GM04504 (cell line): ENCODE data around the gene IBA57.

Experiments
- DNase-seq: peaks from one replicate; pipeline ENCODE4 v3.0.0-alpha.2; 2012; ENCODE audit warnings: low read depth

Gene IBA57

DNA sequence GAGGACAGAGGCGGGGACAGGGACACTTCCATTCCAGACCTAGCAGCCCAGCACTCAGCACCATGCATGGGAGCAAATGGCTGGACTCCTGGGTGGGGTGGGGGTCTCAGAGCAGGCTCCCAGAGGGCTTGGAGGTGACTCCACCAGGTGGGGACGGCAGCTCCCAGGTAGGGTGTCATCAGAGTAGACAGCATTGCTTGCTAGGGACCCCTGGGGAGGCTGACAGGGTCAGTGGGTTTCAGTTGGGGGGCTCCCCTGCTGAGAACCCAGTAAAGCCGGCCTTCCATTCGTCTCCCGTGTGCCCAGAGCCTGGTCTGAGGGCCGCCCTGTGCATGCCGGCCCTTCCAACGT is 20.6 kb upstream of the IBA57 start:
- no peak for DNase-seq

DNA sequence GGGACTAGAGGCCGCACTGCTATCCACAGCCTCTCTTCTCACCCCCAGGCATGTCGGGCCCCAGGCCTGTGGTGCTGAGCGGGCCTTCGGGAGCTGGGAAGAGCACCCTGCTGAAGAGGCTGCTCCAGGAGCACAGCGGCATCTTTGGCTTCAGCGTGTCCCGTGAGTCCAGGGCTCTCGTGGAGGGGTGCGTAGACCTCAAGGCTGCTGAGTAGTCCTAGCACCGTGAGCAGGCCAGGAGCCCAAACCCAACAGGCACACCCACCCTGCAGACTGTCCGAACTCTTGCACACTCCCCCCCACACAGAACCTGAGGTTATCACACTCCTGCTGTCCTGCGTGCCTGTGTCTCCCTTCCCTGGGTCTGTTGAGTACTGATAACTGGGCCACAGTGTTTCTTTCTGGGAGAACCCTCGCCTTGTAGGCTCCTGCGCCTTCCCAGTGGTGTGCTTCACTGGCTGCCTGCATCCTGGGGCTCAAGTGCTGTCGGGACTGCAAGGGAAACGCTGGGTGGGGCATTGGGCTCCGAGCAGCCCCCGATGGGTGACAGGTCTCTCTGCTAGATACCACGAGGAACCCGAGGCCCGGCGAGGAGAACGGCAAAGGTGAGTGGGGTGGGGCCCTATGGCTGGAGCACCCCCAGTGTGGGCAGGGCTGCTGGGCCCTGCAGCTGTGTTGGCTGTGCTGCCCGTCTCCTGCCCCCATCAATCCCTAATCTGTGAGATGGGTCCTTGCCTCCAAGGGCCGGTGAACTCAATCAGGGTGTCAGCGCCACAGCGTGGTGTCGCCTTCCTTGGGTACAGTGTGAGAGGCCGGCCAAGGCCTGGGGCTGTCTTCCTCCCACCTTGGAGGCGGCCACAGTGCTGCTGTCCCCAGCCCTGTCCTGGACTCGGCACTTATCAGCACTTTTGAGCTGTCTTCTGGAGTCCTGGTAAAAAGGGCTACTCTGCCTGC is 19.9 kb upstream of the IBA57 start:
- DNase-seq, result no peak

- no peak for DNase-seq
These were observed 19.0 kb upstream of the IBA57 start for GRCh38 chr1:228146417-228147150.

- no peak for DNase-seq
These were observed 18.4 kb upstream of the IBA57 start for GRCh38 chr1:228147151-228147693.

GRCh38 chr1:228147768-228148167 is 17.8 kb upstream of the IBA57 start:
- no peak for DNase-seq

DNA sequence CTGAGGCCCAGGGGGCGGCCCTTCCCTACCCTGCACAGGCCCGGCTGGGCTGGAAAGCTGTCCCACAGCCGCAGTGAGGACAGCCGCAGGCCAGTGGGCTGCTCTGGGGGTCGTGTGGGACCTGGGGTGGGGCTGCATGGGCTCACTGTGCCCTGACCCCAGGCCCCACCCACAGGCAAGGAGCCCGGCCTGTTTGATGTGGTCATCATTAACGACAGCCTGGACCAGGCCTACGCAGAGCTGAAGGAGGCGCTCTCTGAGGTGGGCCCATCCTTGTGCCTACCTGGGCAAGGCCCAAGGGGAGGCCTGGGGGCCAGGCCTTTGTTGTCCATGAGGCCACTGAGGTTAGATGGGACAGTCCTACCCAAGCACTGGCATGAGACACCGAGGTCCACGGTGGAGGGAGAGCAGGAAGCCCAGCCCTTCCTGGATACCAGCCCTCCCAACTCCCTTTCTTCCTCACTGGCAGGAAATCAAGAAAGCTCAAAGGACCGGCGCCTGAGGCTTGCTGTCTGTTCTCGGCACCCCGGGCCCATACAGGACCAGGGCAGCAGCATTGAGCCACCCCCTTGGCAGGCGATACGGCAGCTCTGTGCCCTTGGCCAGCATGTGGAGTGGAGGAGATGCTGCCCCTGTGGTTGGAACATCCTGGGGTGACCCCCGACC is 17.3 kb upstream of the IBA57 start:
- no peak for DNase-seq

- no peak for DNase-seq
These were observed 16.6 kb upstream of the IBA57 start for GRCh38 chr1:228148935-228149405.

DNA sequence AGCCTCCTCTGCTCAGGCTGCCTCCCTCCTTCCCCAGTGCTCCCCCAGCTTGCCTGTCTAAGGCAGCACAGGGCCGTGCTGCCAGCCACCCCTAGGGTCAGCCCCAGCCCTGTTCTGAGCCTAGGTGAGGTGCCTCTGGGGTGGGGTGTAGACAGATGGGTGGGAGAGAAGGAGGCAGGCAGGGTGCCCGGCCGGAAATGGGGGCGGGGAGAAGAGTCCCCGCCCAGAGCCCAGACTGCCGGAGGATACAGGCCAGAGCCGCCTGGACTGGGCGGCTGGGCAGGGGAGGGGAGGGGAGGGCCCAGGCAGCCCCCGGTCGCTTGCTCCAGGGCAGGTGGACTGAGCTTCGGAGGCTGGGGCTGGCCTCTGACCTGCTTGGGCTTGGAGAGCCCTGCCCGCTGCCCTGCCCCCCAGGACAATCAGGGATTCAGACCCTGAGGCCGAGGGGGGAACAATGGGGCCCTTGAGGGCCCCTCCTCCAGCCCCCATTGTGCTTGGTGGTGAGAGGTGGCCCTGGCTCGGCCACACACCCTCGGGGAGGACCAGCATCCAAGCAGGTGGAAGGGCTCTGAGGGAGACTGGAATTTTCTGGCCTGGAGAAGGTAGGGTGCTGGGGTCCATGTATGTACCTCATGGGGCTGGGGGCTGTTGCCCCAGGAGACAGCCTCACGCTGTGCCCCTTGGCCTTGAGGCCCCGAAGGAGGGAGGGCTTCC is 16.0 kb upstream of the IBA57 start, which contains the start of gene GJC2:
TSS of gene GJC2 (plus strand) at position 525 of the 714 bp plus-strand sequence. CDS start 7,829 bp downstream, outside the sequence.
- DNase-seq, result no peak

DNA sequence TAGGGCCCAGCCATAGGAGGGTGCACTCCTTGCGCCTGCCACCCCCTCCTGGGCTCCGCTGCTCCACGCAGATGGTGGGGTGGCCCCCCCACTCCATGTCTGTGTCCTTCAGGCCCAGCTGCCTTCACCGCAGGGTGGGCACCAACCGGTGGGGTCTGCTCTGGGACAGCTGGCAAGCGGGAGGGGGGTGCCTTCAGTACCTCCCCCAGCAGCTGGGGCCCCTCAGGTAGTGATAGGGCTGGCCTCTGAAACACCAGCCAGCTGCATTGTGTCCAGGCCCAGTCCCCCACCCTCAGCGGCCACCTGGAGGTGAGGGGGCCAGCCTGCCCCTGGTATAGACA is 15.5 kb upstream of the IBA57 start:
- DNase-seq, result no peak

- DNase-seq, result peak; percentile 80
These were observed 15.0 kb upstream of the IBA57 start for GRCh38 chr1:228150461-228151179.

DNA sequence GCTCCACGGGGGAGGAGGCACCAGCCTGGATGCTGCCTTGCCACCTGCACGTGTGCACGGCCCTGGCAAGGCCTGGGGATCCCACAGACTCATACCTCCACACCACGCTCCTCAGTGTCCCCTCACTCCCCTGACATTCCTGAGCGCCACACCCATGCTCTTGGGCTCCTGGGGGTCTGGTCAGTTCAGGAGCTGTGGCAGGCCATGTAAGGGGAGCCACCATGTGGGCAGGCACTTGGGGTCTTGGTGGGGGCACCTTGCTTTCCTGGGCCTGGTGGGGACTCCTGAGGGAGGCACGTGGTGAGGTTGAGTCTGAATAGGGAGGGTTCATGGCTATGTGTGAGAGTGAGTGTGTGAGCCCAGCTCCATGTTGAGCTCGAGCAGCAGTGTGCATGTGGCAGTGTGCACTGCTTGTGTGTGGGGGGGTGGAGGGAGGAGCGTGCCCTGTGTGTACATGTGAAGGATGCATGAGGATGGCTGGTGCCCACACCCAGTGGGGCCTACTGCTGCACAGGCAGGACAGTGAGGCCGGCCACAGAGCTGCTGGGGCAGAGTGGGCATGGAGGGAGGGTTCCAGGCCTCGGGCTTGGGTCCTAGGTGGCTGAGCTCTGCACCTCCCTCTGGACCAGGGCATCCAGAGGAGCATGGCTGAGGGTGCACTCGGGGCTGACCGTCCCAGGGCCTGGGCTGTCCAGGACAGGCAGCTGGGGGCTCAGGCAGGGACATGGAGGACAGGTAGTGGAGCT is 14.3 kb upstream of the IBA57 start:
- no peak for DNase-seq

GRCh38 chr1:228152097-228152917 is 13.3 kb upstream of the IBA57 start:
- no peak for DNase-seq

GRCh38 chr1:228152918-228153258 is 12.7 kb upstream of the IBA57 start:
- DNase-seq, result no peak

GRCh38 chr1:228154021-228154669 is 11.5 kb upstream of the IBA57 start:
- DNase-seq, result no peak

- no peak for DNase-seq
These were observed 10.7 kb upstream of the IBA57 start for GRCh38 chr1:228154670-228155571.

GRCh38 chr1:228155596-228156514 is 9.7 kb upstream of the IBA57 start:
- DNase-seq, result no peak

DNA sequence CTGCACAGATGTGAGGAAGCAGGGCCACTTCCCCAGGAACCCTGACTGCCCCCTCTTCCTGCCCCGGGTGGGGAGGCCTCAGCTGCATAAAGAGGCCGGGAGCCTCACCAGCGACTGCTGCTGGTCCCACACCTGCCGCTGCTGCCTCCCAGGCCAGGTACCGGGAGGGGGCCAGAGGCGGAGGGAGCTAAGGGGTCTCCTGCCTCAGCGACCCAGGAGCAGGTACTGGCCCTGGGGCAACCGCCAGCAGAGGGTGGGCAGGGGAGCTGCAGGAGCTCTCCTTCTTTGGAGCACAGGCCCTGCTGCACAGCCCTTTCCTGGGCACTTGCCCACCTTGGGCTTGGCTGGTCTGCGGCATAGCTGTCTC is 9.1 kb upstream of the IBA57 start:
- DNase-seq, result no peak
